ENCODE results near the gene UNC13C.

The UNC13C gene

DNA sequence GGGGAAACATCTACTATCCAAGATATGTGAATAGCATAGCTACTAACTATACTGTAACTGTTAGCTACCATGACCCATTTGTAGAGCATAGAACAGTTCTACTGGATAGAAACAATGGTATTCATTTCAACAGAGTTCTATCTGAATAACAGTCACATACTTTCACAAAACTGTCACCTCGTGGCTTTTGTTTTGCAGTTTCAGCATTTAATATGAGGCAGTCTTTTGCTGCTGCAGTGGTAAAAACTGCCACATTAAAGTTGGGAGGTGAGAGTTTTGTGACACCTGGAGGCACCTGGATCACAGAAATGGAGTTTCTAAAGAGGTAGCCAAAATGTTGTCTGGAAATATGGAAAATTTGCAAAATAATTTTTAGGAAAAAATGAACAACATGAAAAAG is 578.0 kb downstream of the UNC13C start:
- no peak overlapping the region for H3K4me3 ChIP-seq (ENCODE audit: low read depth, low read length)

DNA sequence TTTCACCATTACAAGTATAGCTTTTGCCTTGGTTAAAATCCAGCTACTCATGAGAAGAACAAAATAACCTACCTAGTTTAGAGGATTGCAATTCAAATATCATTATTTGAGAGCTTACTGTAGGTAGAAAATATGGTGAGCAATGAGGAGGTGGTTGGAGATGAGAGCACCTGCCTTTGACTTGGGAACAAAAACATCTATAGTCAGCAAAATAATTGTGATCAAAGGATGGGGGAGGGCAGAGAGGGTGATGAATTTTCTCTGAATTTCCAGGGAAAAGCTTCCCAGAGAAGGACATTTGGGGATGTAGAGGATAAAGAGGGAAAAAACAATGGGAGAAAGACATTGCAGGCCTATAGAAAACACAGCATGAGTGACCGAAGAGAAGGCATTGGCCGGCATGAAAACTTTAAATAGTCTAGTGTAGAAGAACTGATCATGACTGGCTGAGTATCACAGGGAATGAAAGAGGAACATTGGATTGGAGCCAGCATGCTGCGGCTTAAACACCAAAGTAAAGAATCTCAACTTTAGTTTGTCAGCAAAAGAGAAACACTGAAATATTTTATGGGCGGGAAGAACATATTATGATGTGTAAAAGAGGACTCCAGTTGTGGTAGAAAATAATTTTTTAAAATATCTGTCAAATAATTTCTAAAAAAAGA is 581.3 kb downstream of the UNC13C start:
- no peak overlapping the region for H3K4me3 ChIP-seq (ENCODE audit: low read depth, low read length)

DNA sequence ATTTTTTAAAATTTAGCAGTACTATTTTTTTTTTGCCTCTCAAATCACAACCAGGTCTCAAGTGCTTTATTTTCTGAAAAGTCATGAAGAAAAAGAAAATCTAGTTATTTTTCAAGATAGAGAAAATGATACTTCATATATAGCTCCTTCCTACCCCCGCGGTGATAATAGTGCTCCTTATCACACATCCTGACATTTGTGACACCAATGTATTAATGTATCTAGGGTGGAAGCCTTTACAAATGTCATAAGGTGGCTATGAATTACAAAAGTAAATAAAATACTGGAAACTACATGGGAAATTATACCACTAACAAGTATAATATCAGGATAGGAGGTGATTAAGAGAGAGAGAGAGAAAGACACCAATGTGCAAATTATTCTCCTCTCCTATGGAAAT is 582.2 kb downstream of the UNC13C start:
- H3K4me3 ChIP-seq (ENCODE audit: low read depth, low read length) = no peak overlapping the region

DNA sequence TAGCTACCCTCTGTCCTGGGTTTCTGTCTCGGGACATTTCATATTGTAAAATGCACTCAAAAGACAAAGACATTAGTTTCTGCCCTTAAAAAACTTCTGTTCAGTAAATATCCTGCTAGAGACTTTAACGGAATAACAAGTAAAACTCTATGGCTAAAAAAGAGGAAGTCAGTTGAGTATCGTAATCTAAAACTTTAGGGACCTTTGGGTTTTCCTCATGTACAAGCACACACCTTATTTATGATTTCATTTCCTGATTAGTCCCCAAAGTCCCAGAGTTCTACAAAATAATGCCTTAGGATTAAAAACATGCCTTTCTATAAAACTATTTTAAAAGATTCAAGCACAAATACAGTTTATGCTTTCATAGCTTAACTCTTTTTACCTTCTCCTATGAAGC is 585.9 kb downstream of the UNC13C start:
- H3K4me3 ChIP-seq (ENCODE audit: low read depth, low read length) = no peak overlapping the region

DNA sequence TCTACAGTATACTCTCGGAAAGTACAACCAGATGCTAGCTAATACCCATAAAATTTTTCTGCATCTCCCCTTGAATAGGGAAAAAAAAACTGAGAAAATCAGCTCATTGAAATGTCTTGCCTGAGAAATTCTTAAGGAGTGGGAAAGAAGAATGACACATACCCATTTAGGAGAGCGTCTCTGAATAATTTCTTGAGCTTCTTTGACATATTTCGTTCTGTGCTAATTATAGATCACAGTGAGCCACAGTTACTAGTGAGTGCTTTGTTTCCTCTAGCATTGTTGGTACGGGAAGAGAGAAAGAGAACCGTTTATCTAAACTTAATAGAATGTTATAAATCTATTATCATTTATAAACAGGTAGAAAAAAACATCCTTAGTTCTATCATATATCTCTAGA is 588.4 kb downstream of the UNC13C start:
- H3K4me3 ChIP-seq (ENCODE audit: low read depth, low read length) = no peak overlapping the region

DNA sequence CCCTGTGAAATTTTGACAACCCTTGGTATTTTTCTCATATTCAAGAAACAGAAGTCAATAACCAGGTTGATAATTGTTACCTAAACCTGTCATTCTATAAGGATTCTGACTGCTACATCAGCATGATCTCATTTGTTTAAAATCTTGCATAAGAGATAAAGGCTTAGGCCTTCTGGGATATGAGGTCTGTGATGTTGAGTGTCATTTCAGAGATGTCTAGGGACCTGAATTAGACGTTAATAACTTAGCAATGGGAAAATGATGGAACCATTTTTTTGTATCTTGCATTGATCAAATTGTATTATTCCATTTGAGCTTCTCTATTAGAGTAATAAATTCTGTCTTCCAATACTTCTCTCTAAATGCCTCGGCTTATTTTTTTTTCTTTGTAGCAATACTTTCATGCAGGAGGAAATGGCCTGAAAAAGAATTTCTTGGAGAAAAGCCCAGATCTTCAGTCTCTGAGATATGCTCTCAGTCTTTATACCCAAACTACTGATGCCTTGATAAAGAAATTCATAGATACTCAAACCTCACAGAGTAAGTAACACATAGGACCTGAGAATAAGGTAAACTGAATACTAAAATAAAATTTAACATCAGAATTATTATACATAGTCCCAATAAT is 589.3 kb downstream of the UNC13C start:
- H3K4me3 ChIP-seq (ENCODE audit: low read depth, low read length) = no peak overlapping the region

DNA sequence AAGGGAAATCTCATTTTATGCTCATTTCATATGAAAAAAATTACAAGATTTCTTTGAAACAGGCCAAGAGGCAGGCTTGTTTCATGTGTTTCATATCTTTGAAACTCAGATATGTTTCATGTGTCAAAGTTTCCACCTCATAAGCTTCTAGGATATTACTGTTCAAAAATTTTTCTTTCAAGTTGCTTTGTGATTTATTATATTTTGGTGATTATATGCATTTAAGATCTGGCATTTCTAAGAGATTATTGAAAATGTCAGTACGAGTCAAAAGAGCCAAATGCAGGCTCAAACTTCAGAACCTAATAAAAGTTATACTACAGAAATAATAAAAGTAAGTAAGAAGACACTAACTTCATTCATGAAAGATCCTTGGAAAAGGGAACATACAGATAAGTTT is 590.1 kb downstream of the UNC13C start:
- H3K4me3 ChIP-seq (ENCODE audit: low read depth, low read length) = no peak overlapping the region

DNA sequence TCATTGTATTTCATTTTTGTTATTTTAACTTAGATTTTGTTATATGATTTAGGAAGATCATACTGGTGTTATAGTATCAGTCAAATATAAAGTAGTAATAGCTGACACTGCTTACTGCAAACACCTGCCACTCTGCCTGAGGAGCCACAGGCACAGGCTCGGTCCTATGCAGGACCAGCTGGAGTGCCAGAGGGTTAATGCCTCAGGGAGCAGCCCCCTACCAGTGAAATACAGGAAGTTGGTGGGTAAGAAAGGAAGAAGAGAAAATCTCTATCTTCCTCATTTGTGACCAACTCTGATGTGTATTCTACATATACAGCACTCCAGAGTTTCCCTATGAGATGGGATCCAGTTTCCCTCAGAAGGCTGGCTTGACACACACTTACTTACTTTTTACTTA is 593.3 kb downstream of the UNC13C start:
- H3K4me3 ChIP-seq (ENCODE audit: low read depth, low read length) = no peak overlapping the region

DNA sequence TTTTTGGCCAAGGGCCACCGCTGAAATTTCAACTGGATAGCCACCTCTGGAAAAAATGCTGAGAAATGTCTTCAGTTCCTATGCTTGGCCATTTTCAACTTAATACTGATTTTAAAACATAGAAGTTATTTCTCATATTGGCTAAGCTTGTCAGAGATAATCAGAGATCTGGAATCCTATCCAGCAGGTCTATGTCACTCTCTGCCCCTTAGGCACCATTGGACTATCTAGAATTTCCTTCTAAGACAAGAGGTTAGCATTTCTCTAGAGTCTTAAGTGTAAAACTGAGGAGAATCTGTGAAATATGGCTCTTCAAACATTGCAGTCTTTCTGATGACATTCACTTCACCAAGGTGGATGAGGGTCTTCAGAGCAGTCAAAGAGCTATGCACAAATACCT is 597.3 kb downstream of the UNC13C start:
- no peak overlapping the region for H3K4me3 ChIP-seq (ENCODE audit: low read depth, low read length)

DNA sequence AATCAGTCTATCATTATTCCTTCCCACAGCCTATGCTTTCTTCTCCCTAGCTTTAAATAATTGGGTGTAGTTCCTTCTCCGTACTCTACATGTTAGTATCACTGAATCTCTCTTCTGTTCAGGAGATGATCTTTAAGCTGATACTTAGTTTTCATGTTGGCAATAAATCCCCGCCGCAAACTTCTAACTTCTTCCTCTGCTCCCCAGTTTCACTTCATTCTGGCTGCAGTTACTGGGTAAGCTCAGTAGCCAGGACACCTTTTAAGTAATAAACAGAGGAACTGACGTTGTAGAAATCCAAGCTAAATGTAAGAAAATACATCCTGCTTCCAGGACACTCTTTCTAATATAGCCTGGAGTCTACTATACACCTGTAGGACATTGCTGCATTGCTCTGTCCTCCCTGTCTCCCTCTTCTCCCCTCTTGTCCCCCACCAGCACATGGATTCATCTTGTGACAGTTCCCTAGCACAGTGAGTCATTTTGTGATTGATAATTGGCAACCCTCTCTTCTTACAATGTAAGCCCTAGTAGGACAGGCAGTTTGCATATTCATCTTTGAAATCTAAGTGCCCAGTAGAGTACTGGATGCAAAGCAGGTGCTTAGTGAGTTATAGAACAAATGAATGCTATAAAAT is 598.2 kb downstream of the UNC13C start:
- H3K4me3 ChIP-seq (ENCODE audit: low read depth, low read length) = no peak overlapping the region

DNA sequence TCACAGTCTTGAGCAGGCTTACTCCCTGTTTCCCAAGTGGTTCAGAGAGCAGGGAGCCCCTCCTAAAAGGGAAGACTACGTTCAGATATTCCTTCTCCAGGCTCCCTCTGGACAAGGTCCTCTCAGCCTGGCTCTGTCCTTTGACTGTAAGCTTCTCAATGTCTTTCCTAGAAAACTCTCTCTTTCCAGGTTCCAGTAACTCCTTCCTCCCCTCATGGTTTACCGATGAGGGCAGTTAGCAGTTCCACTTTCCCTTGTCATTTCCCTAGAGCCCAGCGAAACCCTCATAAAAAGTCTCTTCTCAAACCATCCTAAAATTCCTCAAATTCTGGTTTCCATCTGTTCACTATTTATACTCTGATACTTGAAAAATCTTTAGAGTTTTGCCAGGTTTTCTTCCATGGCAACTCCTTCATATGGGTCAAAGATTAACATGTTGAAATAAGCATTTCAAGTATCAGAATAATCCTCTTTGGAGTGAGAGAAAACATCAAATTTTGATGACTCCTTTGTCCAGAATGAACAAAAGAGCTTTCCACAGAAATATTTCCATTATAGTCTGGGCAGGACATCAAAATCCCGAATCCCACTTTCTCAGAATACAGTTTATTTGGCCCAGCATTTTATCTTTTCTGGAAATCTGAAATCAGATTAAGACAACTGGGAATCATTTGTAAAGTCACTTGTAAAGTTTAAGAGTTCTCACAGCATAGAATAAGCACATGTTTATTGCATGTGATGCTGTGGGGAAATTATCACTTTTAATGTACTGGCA is 599.4 kb downstream of the UNC13C start:
- H3K4me3 ChIP-seq (ENCODE audit: low read depth, low read length) = no peak overlapping the region

DNA sequence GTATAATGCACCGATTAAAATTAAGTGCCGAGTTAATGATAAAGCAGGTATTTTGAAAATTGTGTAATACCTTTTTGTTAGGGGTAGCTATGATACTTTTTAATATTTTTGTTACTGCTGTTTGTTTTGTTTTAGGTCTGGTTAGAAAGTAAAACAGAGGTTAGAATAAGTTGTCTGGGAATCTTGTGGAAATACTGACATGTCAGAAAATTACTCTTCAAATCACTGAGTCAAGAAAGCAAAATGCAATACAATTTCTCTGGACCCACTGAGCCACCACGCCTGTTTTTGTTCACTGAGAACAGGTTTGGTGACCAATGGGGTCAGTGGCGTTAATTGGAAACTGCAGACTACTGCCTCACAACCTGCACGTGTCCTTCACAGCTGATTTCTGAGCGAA is 601.6 kb downstream of the UNC13C start:
- H3K4me3 ChIP-seq (ENCODE audit: low read depth, low read length) = no peak overlapping the region

DNA sequence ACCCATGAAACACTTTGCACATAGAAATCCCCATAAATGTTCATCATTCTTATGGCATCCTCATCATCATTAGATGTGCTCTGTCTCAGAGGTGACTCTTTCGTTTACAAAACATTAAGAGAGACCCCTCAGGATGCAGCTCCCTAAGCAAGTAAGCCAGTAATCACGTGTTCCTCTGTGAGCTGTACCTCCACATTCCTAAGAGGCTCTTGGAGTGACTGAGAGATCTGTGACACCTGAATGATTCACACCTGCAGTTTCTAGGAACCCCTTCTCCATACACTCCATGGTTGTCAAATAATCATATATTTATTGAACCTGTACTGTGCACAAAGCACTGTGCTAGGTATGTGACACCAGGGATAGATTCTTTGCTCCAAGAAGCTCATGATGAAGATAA is 602.4 kb downstream of the UNC13C start:
- H3K4me3 ChIP-seq (ENCODE audit: low read depth, low read length) = no peak overlapping the region

DNA sequence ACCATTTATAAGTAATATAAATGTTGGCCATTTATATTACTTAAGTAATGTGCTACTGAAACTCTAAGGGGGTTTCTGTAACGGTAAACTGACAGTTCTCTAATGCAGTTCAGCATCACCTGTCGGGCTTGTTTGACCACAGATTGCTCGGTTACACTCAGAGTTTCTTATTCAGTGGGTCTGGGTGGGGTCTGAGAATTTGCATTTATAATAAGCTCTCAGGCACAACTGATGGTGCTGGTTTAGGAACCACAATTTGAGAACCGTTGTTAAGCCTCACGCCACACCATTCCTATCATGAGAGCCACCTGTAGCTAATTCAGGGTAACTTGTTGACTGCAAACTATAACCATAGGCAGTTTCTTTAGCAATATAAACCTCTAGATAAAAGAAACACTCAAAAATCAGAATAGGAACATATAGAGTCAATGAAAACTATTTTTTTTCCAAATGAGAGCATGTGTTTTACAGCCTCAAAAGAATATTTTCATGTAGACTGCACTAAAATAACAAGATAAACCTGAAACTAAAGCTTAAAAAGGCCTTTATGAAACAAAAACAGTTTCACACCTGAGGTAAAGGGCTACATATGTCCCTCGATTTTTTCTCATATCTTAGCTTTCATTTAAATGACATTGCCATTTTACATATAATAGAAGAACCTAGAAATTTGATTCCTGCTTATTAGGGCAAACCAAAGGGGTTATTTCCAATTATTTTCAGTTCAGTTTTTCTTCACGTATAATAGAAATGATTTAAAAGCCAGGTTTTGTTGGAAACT is 604.8 kb downstream of the UNC13C start:
- no peak overlapping the region for H3K4me3 ChIP-seq (ENCODE audit: low read depth, low read length)

DNA sequence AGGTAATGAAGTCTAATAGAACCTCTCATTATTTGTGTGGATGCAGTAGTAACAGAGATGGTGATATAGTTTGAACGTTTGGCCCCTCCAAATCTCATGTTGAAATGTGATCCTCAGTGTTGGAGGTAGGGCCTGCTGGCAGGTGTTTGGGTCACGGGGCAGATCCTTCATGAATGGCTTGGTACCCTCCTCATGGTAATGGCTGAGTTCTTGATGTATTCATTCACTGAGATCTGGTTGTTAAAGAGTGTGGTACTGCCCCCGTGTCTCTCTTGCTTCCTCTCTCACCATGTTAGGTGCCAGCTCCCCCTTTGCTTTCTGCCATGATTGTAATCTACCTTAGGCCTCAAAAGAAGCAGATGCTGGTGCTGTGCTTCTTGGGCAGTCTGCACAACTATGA is 606.8 kb downstream of the UNC13C start:
- no peak overlapping the region for H3K4me3 ChIP-seq (ENCODE audit: low read depth, low read length)

DNA sequence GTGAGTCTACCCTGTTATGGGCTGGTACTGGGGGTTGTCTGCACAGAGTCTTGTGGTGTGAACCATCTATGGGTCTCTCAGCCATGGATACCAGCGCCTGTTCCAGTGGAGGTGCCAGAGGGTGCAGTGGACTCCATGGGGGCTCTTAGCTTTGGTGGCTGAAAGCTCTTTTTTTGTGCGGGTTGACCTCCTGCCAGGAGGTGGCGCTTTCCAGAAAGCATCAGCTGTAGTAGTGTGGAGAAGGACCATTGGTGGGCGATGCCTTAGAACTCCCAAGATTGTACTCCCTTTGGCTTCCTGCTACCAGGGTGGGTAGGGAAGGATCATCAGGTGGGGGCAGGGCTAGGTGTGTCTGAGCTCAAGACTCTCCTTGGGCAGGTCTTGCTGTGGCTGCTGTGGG is 615.9 kb downstream of the UNC13C start:
- H3K4me3 ChIP-seq (ENCODE audit: low read depth, low read length) = no peak overlapping the region

DNA sequence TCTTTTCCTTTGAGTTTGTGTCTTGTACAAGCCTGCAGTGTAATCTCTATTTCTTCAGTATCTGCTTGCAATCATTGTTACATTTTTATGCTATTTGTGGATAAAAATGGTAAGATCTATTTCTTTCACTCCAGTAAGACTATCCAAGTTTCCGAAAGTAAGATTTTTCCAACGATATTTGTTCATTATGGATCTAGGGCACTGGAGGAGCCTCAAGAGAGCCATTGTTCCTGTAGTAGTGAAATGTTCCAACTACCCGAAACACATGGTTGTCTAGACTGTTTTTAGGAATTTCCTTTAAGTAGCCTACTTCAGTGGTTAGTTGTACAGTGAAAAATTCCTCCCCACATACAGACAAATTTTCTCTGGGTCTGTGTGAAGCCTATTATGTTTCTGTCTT is 621.1 kb downstream of the UNC13C start:
- H3K4me3 ChIP-seq (ENCODE audit: low read depth, low read length) = no peak overlapping the region

DNA sequence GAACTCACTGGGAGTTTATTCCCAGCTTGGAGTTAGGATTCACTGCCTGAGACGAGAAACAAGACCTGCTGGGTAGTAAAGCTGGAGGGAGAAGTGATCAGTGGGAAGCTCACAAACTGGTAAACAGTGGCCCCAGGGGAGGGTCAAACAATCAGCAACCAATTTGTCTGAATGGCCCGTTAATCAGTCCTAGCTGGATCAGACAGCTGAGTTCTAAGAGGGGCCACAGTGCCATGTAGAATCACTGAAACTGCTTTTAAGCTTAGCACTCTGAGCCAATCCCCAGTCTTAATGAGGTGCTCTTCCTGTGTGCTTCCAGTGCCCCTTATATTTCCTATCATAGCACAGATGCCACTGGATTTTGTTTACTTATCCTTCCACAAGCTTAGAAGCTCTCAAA is 626.8 kb downstream of the UNC13C start:
- no peak overlapping the region for H3K4me3 ChIP-seq (ENCODE audit: low read depth, low read length)

DNA sequence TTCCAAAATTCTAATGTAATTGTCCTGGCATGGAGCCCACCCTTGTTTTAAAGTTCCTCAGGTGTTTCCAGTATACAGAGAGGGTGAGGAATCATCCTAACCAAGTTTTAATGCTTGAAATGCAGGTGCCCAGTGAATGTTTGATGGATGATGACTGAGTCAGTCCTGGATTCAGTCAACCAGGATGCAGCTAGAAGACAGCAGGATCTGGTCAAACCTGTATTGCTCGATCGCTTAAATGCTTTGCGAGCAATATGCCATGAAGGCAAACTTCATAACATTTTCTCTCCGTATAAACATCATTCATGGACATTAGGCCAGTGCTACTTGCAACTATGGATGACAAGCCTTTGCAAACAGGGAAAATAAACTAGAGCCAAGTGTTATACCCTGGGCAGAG is 627.3 kb downstream of the UNC13C start:
- H3K4me3 ChIP-seq (ENCODE audit: low read depth, low read length) = no peak overlapping the region

DNA sequence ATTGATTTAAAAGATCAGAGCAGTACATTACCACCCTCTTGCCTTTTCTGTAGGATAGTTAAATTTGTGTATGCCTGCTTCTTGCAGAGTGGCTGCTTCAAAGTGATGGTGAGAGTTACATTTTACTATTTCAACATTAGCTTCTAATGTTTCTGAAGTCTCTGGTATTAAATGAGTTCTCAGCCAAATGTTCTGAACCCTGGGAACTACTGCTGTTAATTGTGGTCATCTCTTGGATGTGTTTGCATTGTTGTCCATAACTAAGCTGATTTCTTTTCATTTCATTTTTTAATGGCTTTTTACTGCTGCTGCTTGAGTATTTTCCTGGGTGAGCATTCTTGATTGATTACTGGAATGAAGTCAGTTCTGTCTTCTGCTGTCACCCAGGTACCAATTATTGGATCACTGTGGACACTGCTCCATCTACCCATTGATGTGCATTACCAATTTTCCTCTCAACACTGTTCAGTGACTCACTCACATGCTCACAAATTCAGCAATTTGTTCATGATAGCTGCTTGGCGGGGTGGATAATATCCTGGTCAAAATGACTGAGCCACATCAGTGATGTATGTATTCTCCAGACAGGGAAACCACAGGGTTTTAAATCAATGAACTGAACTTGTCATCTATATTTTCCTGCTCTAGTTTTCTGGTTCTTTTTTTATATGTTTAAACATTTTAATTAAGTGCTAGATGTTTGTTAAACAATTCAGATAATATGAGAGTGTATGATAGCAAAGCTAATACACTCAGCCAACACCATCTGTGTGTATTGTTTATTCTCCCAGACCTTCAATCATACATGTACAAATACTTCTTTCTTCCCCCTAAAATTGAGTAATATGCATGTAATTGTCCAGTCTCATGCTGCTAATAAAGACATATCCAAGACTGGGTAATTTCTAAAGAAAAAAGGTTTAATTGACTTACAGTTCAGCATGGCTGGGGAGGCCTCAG is 630.9 kb downstream of the UNC13C start:
- H3K4me3 ChIP-seq (ENCODE audit: low read depth, low read length) = no peak overlapping the region

All from iPS-11a (cell line).